ENCODE measurements around the gene STK39.
A peak's percentile ranks its signal among the peaks of the same experiment; 100 is the strongest.

The STK39 gene

DNA sequence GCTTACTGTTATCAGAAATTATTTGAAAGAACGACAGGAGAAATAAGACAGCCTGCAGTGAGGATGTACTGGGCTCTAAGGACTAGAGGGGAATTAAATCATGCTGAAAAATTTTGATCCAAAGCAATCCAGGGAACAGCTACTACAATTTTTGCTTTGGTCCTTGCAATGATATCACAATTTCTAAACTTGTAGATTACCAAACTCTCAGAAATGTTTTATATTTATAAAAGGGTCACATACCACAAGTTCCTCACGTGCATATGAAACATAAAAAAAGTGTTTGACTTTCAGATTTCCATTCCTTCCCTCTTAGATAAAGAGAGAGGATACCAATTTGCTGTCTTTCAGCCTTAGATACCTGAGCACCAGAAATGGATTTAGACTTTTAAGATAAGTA lies 261.2 kb downstream of the STK39 start:
- H3K27ac ChIP-seq = no peak overlapping the region
- no peak for DNase-seq (ENCODE audit: low read depth, low spot score)

DNA sequence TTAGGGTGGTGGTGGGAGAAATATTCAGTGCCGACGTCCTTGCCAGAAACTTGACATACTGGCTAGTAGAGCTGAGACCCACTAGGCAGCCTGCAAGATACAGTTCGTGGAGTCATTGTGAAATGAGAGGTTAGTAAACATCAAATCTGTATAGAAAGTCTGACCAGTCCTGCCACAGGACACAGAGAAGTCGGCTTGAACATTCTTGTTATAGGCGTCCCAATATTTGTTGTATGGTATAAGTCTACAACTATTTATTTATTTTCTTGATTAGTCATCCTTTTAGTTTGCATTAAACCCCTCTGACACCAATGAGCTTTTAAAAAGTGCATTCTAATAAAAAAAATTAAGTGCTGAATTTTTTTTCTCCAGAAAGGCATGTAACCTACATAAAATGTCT lies 265.4 kb downstream of the STK39 start:
- DNase-seq (ENCODE audit: low read depth, low spot score) = no peak
- no peak overlapping the region for H3K27ac ChIP-seq

- H3K27ac ChIP-seq = no peak overlapping the region
- DNase-seq (ENCODE audit: low read depth, low spot score) = no peak
Measured at GRCh38 chr2:167980439-167980838, 267.0 kb downstream of the STK39 start.

DNA sequence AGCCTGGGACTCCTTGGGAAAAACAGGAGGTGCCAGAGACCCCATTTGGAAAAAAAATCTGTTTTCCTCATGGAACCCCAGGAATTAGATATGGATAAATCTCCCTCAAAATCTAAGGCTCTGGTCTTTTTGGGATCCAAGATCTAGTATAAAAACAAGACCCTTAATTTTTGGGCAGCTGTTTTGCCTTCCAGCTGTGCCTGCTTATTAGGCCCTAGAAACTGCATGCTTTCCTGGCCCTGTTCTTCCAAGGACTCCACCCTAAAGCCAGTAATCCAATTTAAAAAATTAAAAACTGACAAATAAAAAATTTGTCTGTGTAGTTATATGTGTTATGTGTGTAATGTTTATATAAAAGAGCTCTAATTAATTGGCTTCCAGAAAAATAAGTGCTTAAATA lies 274.6 kb downstream of the STK39 start:
- no peak overlapping the region for H3K27ac ChIP-seq
- DNase-seq (ENCODE audit: low read depth, low spot score) = no peak

GRCh38 chr2:167972020-167972419 lies 275.4 kb downstream of the STK39 start:
- DNase-seq (ENCODE audit: low read depth, low spot score) = no peak
- no peak overlapping the region for H3K27ac ChIP-seq

DNA sequence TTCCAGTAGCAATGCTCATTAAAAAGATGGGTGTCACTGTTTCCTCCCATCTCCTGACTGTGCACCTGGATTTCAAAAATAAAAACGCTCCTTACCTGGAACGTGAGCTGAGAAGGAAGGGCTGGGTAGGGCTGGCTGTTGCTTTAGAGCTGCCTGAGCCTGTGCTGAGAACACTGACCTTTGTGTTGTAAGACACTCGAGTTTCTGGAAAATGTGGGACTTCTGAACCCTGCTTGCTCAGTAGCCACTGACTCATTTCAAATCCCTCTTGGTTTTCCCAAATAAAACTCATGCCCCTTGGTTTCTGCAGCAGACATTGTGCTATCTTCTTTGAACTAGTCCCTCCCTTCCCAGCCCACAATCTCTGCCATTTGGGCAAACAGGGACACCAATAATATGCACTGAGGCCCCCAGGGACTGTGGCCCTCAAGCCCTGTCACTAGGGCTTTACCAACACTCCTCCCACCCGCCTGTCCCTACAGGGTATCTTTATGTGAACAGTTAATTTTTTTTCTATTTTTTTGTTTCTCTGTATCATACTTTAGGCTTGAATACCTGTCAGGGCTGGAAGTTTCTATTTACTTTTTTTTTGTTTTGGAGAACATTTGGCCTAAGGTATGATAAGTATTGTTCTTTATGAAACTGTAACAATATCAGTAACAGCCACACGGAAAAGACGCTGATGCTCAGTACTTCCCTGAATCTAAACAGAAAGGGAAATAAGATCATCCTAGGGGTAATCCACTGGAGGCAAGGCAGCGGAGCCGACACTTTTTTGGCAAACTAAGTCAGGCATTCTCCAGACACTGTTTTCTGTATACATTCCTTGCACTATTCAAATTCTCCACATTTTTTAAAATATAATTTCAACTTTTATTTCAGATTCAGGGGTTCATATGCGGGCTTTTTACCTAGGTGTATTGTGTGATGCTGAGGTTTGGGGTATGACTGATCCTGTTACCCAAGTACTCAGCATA lies 280.2 kb downstream of the STK39 start:
- no peak overlapping the region for H3K27ac ChIP-seq
- no peak for DNase-seq (ENCODE audit: low read depth, low spot score)

GRCh38 chr2:167965907-167966761 lies 281.3 kb downstream of the STK39 start:
- H3K27ac ChIP-seq = no peak overlapping the region

DNA sequence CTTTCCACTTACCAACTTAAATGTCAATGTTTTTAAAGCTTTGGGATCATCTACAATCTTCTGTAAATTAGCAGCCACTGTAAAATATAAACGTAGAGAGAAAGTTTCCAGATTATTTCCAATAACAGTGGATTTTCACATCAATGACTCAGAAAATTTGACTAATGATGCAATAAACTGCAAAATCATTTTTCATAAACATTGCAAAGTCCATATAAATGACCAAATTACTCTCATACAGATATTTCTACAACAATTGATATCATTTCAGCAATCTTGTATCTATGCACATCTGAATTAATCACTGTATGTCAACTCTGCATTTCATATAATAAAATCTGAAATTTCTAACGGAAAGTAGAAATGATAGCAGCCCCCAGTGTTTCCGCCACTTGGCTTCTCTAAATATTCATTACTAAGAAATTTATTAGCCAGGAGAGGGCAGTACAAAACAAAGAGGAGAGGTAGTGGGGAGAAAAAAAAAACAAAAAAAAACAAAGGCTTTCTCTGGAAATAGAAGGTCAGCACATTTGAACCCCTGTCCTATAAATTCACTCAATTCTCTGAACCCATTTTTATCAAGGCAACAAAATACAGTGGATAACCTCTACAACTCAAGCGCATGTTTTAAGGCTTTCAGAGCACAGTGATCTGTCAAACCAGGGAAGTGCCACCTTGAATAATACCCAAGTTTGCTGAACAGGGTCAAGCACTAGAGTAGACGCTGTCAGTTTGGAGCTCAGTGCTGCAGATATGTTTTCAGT lies 282.6 kb downstream of the STK39 start:
- H3K27ac ChIP-seq = no peak overlapping the region
- DNase-seq (ENCODE audit: low read depth, low spot score) = no peak

More at GRCh38 chr2:167965907-167966761, 281.3 kb downstream of the STK39 start:
- DNase-seq (ENCODE audit: low read depth, low spot score) = no peak

- no peak for DNase-seq (ENCODE audit: low read depth, low spot score)
- H3K27ac ChIP-seq = no peak overlapping the region
Measured at GRCh38 chr2:167963899-167964649, 283.3 kb downstream of the STK39 start.

DNA sequence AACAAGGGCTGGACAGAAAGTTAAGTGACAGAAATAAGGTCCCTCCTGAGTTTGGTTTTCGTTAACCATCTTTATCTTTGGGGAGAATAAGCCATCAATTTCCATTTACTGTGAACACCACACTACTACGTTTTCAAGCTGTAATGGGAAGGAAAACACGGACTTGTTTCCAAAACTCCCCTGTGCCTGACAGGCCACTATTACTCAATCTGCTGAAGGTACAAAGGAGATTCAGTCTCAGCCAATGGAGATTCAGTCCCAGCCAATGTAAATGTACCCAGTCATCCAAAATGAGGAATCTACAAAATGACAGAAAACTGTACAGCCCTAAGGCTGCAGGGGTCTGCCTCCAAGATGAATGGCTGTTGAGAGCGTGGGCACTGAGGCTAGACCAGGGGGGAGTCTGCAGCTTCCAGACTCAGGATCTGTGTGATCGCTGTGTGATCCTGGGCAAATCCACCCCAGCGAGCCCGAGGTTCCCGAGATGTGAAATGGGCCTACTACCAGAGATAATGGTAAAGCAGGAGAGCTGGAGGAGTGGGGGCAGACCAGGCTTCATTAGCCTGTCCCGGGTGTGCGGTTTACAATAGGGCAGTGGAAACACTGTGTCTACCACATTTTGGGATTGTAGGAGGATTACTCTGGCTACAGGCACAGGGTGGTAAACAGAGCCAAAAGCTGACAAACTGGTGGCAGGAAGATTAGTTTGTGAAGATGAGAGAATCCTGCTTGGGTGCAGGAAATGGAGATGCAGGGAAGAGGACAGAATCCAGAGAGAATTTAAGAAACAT lies 284.8 kb downstream of the STK39 start:
- no peak overlapping the region for H3K27ac ChIP-seq
- DNase-seq (ENCODE audit: low read depth, low spot score) = no peak

DNA sequence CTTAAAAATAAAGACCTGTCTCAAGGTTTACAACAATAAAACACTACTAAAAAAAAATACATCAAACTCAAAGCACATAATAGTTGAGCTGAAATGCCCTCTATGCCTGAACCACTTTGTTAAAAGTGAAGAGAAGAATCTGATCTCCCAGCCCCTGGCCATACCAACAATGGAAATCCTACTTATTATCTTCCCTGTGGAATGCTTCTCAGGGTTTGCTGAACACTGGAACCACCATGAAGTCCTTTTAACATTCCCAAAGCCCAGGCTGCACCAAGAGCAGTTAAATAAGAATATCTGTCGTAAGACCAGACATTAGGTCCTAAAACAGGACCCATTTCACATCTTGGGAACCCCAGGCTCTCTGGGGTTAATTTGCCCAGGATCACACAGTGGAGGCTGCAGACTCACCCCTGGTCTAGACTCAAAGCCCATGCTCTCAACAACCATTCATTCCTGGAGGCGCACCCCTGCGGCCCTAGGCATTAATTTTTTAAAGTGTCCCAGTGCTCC lies 285.8 kb downstream of the STK39 start:
- no peak overlapping the region for H3K27ac ChIP-seq
- no peak for DNase-seq (ENCODE audit: low read depth, low spot score)

GRCh38 chr2:167960089-167960747 lies 287.2 kb downstream of the STK39 start:
- H3K27ac ChIP-seq = no peak overlapping the region
- DNase-seq (ENCODE audit: low read depth, low spot score) = no peak

GRCh38 chr2:167957662-167958061 lies 289.7 kb downstream of the STK39 start:
- no peak for DNase-seq (ENCODE audit: low read depth, low spot score)

GRCh38 chr2:167955264-167955906 lies 292.0 kb downstream of the STK39 start:
- DNase-seq (ENCODE audit: low read depth, low spot score) = no peak
- H3K27ac ChIP-seq = no peak overlapping the region

More at GRCh38 chr2:167957662-167958061, 289.7 kb downstream of the STK39 start:
- H3K27ac ChIP-seq = no peak overlapping the region

DNA sequence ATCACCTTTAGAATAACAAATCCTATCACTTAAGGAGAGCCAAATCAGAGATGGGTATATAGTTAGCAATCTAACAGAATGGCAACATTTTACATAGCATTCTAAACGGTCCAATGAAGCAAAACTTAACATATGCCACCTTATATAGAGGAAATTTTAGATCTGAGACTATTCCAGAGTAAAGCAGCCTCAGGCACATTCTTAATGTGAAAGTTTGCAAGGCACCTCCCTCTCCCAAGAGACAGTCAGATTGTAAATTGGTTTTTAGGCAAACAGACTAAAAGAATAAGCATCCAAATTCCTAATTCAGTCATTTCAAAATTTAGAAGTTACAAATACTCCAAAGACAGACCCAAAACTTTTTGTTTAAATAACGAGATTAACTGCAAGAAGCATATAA lies 292.9 kb downstream of the STK39 start:
- no peak overlapping the region for H3K27ac ChIP-seq
- no peak for DNase-seq (ENCODE audit: low read depth, low spot score)

GRCh38 chr2:167953776-167954175 lies 293.6 kb downstream of the STK39 start:
- no peak overlapping the region for H3K27ac ChIP-seq
- peak; percentile 6 for DNase-seq (ENCODE audit: low read depth, low spot score)

DNA sequence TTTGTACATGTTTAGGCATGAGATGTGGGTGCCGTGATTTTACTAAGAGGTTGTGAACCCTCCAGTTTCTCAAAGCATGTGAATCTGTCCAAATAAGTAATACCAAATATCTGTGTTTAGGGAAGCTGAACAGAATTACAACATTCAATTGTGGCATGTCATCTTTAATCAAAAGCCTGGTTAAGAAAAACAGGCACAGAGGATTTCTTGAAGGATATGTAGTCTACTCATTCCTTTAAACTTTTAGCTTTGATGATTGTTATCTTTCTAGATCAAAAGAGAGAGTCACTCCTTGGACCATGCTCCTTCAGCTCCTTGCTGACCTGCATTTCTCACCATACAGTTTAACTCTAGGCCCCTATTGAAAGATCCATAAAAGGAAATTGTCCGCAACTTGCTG lies 296.8 kb downstream of the STK39 start:
- DNase-seq (ENCODE audit: low read depth, low spot score) = no peak
- no peak overlapping the region for H3K27ac ChIP-seq

DNA sequence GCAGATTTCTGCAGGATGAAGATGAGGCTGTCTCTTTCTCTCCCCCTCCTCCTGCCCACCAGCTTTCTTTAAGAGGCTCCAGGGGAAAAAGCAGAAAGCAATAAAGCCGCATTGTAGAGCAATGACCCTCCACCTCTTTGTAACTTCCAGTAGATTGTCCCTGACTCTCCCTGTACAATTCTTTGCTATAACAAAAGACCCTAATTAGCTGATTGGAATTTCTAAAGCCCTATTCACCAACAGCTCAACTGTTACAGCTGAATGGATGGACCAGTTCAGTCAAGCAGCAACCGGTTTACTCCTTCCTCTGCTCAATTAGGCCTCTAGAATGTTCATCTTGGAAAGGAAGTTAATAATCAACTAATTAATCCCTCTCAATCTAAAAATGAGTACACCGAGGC lies 301.0 kb downstream of the STK39 start:
- DNase-seq (ENCODE audit: low read depth, low spot score) = no peak
- H3K27ac ChIP-seq = no peak overlapping the region

All from epithelial cell of prostate (primary cell).